HG03025 (cell line): Measurements from ENCODE around the gene INCENP.

Experiments
- ATAC-seq: cut with Tn5 transposase; IDR thresholded peaks from one replicate; pipeline ENCODE4 v1.9.1; 2021; ENCODE audit warnings: mild to moderate bottlenecking, moderate library complexity; ENCODE audit not compliant: unreplicated experiment, low FRiP score

The INCENP gene

GRCh38 chr11:62124186-62125113 is 639 bp downstream of the INCENP start:
- ATAC-seq, result peak; percentile 24

- ATAC-seq, result no peak
Measured at GRCh38 chr11:62125316-62125715, 1.5 kb downstream of the INCENP start.

- no peak for ATAC-seq
Measured at GRCh38 chr11:62125881-62126280, 2.1 kb downstream of the INCENP start.

DNA sequence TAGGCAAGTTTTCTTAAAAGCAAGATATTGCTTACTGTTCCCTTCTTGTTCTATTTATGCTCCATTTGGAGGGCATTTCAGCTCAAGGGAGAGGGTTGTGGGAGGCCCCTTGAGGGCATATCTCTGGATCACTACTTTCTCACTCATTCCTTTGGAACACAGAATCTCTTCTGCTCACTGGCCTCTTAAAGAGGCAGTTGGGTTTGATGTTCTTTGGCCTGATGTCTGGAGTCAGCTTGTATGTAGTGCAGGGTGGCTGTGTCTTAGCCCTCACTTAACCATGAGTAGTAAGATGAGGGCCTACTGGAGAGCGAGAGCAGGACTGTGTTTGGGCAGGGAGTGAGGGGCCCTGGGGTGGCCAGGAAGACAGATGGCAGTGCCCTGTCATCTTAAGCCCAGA is 3.6 kb downstream of the INCENP start:
- ATAC-seq, result no peak

DNA sequence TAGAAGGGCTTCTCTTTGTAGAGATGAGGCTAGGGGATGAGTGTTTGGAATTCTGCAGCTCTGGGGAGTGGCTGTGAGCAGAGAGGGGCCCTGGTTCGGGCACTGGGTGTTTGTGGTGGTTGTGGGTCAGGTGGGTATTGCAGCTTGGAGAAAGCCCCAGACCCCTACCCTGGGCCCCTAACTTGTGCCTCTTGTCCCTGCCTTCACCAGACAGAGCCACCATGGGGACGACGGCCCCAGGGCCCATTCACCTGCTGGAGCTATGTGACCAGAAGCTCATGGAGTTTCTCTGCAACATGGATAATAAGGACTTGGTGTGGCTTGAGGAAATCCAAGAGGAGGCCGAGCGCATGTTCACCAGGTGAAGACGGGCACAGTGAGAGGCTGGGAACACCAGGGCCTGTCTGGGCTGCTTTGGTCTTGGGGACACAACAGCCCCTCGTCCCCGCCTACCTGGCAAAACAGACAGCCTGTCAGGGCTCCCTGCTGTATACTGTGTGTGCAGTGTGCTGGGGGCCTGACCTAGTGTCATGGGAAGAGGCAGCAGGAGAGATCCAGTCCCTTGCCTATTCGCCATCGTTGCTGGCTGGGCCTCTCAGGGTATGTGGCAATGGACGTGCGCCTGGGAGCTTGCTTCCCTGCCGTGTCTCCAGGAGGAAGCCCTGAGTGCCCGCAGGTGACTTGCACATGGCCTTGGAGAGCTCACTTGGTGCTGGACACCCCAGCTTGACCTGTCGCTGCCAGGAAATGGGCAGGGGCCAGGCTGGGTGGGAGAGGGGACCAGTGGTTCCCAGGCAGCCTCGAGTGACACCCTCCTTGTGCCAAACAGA is 4.3 kb downstream of the INCENP start:
- ATAC-seq, result no peak

DNA sequence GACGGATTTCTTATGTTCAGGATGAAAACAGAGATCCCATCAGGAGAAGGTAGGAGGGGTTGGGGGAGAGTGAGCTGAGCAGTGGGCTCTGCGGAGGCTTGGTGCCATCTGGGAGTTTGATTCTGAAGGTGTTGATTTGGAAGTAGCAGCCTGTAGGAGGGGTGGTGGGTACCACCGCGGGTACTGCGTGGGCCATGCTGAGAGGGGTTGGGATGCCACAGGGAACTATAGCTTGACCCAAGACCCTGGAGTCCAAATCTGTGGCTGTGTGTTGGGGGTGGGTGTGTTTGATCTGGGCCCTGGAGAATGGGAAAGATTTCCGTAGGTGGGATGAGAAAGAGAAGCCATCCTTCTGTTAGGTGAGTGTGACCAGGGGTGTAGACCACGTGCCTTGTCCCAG is 5.0 kb downstream of the INCENP start:
- no peak for ATAC-seq

- no peak for ATAC-seq
Measured at GRCh38 chr11:62129590-62130282, 5.9 kb downstream of the INCENP start.

DNA sequence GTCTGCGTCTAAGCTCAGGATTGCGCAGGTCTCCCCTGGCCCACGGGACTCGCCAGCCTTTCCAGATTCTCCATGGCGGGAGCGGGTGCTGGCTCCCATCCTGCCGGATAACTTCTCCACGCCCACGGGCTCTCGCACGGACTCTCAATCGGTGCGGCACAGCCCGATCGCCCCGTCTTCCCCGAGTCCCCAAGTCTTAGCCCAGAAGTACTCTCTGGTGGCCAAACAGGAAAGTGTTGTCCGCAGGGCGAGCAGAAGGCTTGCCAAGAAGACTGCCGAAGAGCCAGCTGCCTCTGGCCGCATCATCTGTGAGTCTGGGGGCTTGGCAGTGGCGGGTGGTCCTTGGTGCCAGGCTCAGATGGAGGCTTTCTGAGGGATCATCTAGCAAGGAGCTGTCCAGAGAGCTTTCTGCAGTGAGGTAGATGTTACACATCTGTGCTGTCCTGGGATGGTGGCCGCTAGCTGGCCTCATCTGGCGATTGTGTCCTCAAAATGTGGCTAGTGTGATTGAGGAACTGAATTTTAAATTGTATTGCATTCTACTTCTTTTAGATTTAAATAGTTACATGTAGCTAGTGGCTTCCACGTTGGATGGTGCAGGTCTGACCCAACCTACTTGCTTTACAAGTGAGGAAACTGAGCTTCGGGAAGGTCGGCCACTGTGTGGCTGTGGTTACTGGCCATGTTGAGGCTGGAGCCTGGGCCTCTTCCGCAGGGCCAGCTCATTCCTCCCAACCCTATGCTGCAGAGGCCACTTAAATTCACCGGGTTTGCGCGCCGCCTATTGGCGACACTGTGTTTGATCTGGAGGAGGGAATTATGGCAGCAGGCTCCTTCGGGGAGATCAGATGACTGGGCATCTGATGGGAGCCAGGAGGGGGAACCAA is 6.7 kb downstream of the INCENP start:
- ATAC-seq, result no peak

DNA sequence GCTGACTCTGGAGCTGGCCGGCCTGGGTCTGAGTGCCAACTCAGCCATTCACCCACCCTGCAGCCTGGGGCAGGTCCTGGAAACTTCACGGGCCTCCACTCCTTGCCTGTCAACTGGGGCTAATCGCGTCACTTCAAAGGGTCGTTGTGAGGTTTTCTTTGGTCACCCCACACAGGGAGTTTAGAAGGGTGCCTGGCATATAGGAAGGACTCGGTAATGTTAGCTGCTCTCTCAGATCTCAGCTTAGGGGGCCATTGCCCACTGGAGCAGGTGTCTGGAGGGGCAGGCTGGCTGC is 7.3 kb downstream of the INCENP start:
- ATAC-seq, result no peak

- ATAC-seq, result no peak
Measured at GRCh38 chr11:62132191-62132590, 8.4 kb downstream of the INCENP start.

DNA sequence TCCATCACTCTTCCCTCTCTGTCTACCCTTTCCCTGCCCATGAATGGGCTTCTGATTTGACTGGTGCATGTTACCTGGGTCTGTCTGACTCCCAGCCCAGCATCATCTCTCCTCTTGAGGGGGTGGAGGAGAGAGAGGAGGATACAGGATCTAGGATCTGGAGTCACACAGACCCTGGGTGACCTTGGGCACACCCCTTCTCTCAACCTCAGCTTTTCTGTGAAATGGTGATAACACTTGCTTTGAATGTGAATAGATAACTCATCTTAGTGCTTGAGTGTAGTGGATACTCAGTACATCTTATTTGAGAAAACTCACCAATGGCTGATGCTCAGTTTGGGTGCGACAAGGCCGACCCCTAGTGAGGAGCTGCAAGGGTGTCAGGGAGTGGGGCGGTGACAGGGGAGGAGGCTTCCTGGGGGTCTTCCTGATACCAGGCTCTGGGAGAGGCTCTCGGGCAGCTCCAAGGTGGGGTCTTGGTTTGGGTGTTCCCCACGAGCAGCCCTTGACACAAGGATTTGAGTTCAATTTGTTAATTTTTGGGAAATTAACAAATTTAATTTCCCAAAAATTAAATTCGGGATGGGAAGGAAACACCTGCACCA is 9.0 kb downstream of the INCENP start:
- no peak for ATAC-seq

- no peak for ATAC-seq
Measured at GRCh38 chr11:62133328-62134065, 9.7 kb downstream of the INCENP start.

GRCh38 chr11:62137276-62137861 is 13.6 kb downstream of the INCENP start:
- ATAC-seq, result no peak

DNA sequence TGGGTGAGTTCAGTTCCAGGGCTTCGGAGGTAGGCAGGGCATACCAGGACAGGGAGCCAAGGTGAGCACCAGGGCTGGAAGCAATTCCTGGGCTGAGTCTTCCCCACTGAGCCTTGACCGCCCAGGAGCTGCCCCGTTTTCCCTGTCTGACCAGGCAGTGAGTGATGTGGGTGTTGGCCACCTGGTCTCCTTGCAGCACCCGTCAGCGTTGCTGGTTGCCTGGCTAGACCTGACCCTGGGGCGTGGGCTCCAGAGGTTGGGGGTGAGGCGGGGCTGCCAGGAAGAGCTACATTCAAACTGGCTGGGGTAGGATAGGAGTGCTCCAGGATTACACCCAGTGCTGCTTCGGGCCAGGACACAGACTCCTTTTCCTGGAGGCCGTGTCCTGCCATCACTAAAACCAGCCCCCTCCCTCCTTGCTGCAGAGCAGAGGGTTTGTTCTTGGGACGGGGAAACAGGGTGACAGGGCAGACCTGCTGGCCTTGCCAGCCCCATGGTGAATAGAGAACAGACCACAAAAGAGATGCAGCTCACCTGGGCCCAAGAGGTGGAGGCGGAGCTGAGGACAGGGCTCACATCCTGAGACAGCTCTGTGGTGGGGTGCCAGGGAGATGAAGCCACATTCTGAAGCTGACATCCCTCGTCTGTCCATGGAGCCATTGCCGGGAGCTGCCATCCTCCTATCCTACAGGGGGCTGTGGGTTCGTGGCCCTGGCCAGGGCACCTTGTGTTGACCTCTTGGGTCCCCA is 14.2 kb downstream of the INCENP start:
- no peak for ATAC-seq

DNA sequence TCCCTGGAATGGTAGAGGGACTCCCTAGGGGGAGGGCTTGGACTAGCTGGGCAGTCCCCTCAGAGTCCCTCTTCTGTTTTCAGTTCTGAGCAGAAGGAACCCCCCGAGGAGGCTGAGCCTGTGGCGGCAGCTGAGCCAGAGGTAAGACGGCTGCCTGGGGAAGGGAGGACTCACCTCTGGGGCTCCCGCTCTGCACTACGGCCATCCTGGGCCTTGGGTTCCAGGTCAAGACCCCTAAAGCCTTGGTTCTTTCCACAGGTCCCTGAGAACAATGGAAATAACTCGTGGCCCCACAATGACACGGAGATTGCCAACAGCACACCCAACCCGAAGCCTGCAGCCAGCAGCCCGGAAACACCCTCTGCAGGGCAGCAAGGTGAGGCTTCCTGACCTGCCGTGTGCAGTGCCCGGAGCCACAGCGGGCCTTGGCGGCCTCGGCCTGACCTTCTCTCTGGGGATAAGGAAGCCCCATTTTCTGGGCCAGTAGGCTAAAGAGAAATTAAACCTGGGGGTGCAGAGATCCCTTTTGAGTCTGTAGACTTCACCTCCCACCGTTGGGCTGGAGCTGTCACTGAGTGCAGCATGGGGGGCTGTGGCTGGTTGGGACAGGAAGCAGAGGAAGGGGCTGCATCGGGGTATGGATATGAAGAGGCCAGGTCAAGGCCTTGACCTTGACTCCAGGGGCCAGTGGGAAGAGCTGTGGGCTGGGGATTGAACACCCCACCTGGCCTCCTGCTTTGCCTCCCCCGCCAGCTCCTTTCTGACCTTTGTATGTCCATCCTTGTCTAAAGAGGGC is 15.0 kb downstream of the INCENP start:
- no peak for ATAC-seq

GRCh38 chr11:62139526-62140303 is 15.9 kb downstream of the INCENP start:
- no peak for ATAC-seq
